HG03060 (cell line): ENCODE measurements around the gene DDX3Y.

Experiments used
- ATAC-seq: cut with Tn5 transposase; IDR thresholded peaks from one replicate; pipeline ENCODE4 v1.9.1; 2021; ENCODE audit warnings: low read depth, moderate number of reproducible peaks; ENCODE audit not compliant: unreplicated experiment

DDX3Y gene

GRCh38 chrY:12904618-12905516, at the start of gene DDX3Y:
Gene DDX3Y, plus strand, starts transcription at chrY:12904868. Its CDS starts 69 bp downstream, at chrY:12904937.
- ATAC-seq = peak; percentile 79

- no peak for ATAC-seq
Observed at GRCh38 chrY:12855791-12856275, 48.8 kb upstream of the DDX3Y start.

GRCh38 chrY:12867960-12868359, 36.7 kb upstream of the DDX3Y start:
- ATAC-seq = no peak

GRCh38 chrY:12896973-12897372, 7.7 kb upstream of the DDX3Y start:
- no peak for ATAC-seq

GRCh38 chrY:12898604-12899003, 6.1 kb upstream of the DDX3Y start:
- ATAC-seq = no peak

GRCh38 chrY:12905517-12905872, 827 bp downstream of the DDX3Y start:
- peak; percentile 12 for ATAC-seq

GRCh38 chrY:12905895-12906294, 1.2 kb downstream of the DDX3Y start:
- ATAC-seq = no peak

GRCh38 chrY:12913541-12913940, 8.9 kb downstream of the DDX3Y start:
- no peak for ATAC-seq

- no peak for ATAC-seq
Observed at GRCh38 chrY:12928043-12928442, 23.4 kb downstream of the DDX3Y start.

GRCh38 chrY:12941725-12942687, 37.3 kb downstream of the DDX3Y start:
- no peak for ATAC-seq
